Muscle of arm (tissue), 14 donors: ENCODE measurements around the gene IL31RA. TPM values are rescaled to one million over a fixed set of nuclear protein-coding genes. Genes with fewer than 3 reads are reported as not detected.
A peak's percentile ranks its signal among the peaks of the same experiment; 100 is the strongest.
"Not testable (repeated sequence)": the region's sequence is repeated elsewhere in the genome, so short reads cannot be mapped to it uniquely, and the experiment has no call there.

Experiments
- DNase-seq: peaks from one replicate; pipeline ENCODE4 v3.0.0-alpha.2; 2013
- long read RNA-seq, 11 donors: transcript quantifications; one replicate each; lab custom pipeline, GENCODE V29; 2026
- polyA plus RNA-seq, 12 donors: library from polyadenylated mRNA; unstranded; fragments of 120-200 nt; gene quantifications; one replicate each; pipeline ENCODE4 v1.2.1, GENCODE V29; 2013; ENCODE audit not compliant: insufficient read length in 12 of 12

Gene IL31RA
- 1 to 10 TPM in 5 of 12 donors, under 1 TPM in 5, not detected in 2; 0.45 to 2.3 (median 0.99) TPM for polyA plus RNA-seq
- long read RNA-seq, donor 1 = 0 reads
- long read RNA-seq, donor 2 = 0 reads
- long read RNA-seq, donor 3 = 0 reads
- long read RNA-seq, donor 4 = 0 reads
- long read RNA-seq, donor 5 = 0 reads
- long read RNA-seq, donor 6 = 0 reads
- long read RNA-seq, donor 7 = 0 reads
- long read RNA-seq, donor 8 = 0 reads
- long read RNA-seq, donor 9 = 0 reads
- long read RNA-seq, donor 10 = 0 reads
- long read RNA-seq, donor 11 = 0 reads

GRCh38 chr5:55850839-55851674, at the start of gene IL31RA:
IL31RA (plus strand) TSS chr5:55851357; CDS start chr5:55851571, 214 bp downstream.
- no peak for DNase-seq

GRCh38 chr5:55808814-55809213, 42.3 kb upstream of the IL31RA start:
- not testable (repeated sequence) for DNase-seq

GRCh38 chr5:55815939-55816338, 35.2 kb upstream of the IL31RA start:
- not testable (repeated sequence) for DNase-seq

- no peak for DNase-seq
These were observed 34.8 kb upstream of the IL31RA start for GRCh38 chr5:55816342-55816741.

GRCh38 chr5:55817030-55817429, 34.1 kb upstream of the IL31RA start:
- no peak for DNase-seq

- DNase-seq = no peak
These were observed 30.7 kb upstream of the IL31RA start for GRCh38 chr5:55820488-55820887.

GRCh38 chr5:55821731-55822512, 29.2 kb upstream of the IL31RA start:
- DNase-seq = peak; percentile 7

GRCh38 chr5:55823151-55823796, 27.9 kb upstream of the IL31RA start:
- no peak for DNase-seq

- DNase-seq = no peak
These were observed 21.2 kb upstream of the IL31RA start for GRCh38 chr5:55829956-55830355.

GRCh38 chr5:55832446-55832845, 18.7 kb upstream of the IL31RA start:
- no peak for DNase-seq

GRCh38 chr5:55836191-55836590, 15.0 kb upstream of the IL31RA start:
- no peak for DNase-seq

GRCh38 chr5:55841976-55842375, 9.2 kb upstream of the IL31RA start:
- DNase-seq = no peak

- DNase-seq = no peak
These were observed 3.3 kb upstream of the IL31RA start for GRCh38 chr5:55847837-55848236.

GRCh38 chr5:55848783-55849182, 2.4 kb upstream of the IL31RA start:
- no peak for DNase-seq

GRCh38 chr5:55851675-55851979, 470 bp downstream of the IL31RA start:
- DNase-seq = no peak

GRCh38 chr5:55852503-55852902, 1.3 kb downstream of the IL31RA start:
- DNase-seq = no peak

GRCh38 chr5:55853041-55853670, 2.0 kb downstream of the IL31RA start:
- no peak for DNase-seq

GRCh38 chr5:55853818-55854217, 2.7 kb downstream of the IL31RA start:
- peak; percentile 16 for DNase-seq

- no peak for DNase-seq
These were observed 4.4 kb downstream of the IL31RA start for GRCh38 chr5:55855509-55855908.

GRCh38 chr5:55856516-55857246, 5.5 kb downstream of the IL31RA start:
- DNase-seq = no peak

GRCh38 chr5:55857247-55857640, 6.1 kb downstream of the IL31RA start:
- no peak for DNase-seq
